Hepatocyte (in vitro differentiated cells): Measurements from ENCODE around the gene ST14. TPM values are rescaled to one million over a fixed set of nuclear protein-coding genes. Genes with fewer than 3 reads are reported as not detected.

Source experiments
- DNase-seq: peaks from one replicate; pipeline ENCODE4 v3.0.0-alpha.2; 2016; ENCODE audit warnings: low spot score
- H2AFZ ChIP-seq: fragments of 200-600 bp; sonication (generic); 2 replicates; pipeline ENCODE4 v1.6.0; 2016; ENCODE audit warnings: antibody characterized with exemption, mild to moderate bottlenecking
- H3K27ac ChIP-seq: fragments of 200-600 bp; sonication (generic); 2 replicates; pipeline ENCODE4 v1.5.1; 2016; ENCODE audit warnings: mild to moderate bottlenecking
- H3K27me3 ChIP-seq: fragments of 200-600 bp; sonication (generic); 2 replicates; pipeline ENCODE4 v1.6.1; 2016
- H3K36me3 ChIP-seq: fragments of 200-600 bp; sonication (generic); replicated peaks from 2 replicates; pipeline ENCODE4 v1.5.1; 2016; ENCODE audit warnings: low read depth; ENCODE audit not compliant: insufficient read depth
- H3K4me1 ChIP-seq: fragments of 200-600 bp; sonication (generic); 2 replicates; pipeline ENCODE4 v1.5.1; 2016; ENCODE audit warnings: mild to moderate bottlenecking, moderate library complexity; ENCODE audit not compliant: insufficient read depth
- H3K4me2 ChIP-seq: fragments of 200-600 bp; sonication (generic); 2 replicates; pipeline ENCODE4 v1.6.0; 2016
- H3K4me3 ChIP-seq: fragments of 200-600 bp; sonication (generic); 2 replicates; pipeline ENCODE4 v1.5.1; 2016; ENCODE audit warnings: mild to moderate bottlenecking
- H3K79me2 ChIP-seq: fragments of 200-600 bp; sonication (generic); 2 replicates; pipeline ENCODE4 v1.6.0; 2017; ENCODE audit warnings: mild to moderate bottlenecking
- H3K9me2 ChIP-seq: fragments of 200-600 bp; sonication (generic); replicated peaks from 2 replicates; pipeline ENCODE4 v1.6.0; 2017; ENCODE audit warnings: mild to moderate bottlenecking; ENCODE audit not compliant: insufficient read depth
- H3K9me3 ChIP-seq: fragments of 200-600 bp; sonication (generic); 2 replicates; pipeline ENCODE4 v1.5.1; 2016; ENCODE audit warnings: low read depth, mild to moderate bottlenecking
- H4K20me1 ChIP-seq: fragments of 200-600 bp; sonication (generic); 2 replicates; pipeline ENCODE4 v1.6.0; 2016; ENCODE audit warnings: mild to moderate bottlenecking; ENCODE audit not compliant: insufficient read depth, poor library complexity, severe bottlenecking
- EZH2 ChIP-seq: fragments of 200-600 bp; sonication (generic); IDR thresholded peaks from 2 replicates; pipeline ENCODE4 v1.6.1; 2016; ENCODE audit warnings: antibody characterized with exemption, mild to moderate bottlenecking, borderline replicate concordance
- EZH2phosphoT487 ChIP-seq: fragments of 200-600 bp; sonication (generic); IDR thresholded peaks from one replicate; pipeline ENCODE4 v1.6.1; 2018; ENCODE audit warnings: antibody characterized with exemption, mild to moderate bottlenecking, low read depth, moderate library complexity; ENCODE audit not compliant: unreplicated experiment, severe bottlenecking
- WGBS: methylation state at CpG from one replicate; pipeline ENCODE4 v1.1.6; 2016; ENCODE audit warnings: low lambda C conversion rate; ENCODE audit errors: missing lambda C conversion rate; 5-methylcytosine and 5-hydroxymethylcytosine counted together
- polyA plus RNA-seq: library from polyadenylated mRNA; unstranded; fragments of >200 nt; fragmentation: Nextera tagmentation; extraction: Ambion mirVana; gene quantifications from 2 replicates; pipeline ENCODE4 v1.2.1, GENCODE V29; 2016
- total RNA-seq: library from RNA; depleted of rRNA; stranded (reverse); fragments of >200 nt; gene quantifications from 2 replicates; pipeline ENCODE4 v1.2.3, GENCODE V29; 2014
- TF ChIP-seq, protein P1 (sequence below): fragments of 200-600 bp; sonication (generic); IDR thresholded peaks from 2 replicates; pipeline ENCODE4 v1.5.1; 2016; ENCODE audit warnings: antibody characterized with exemption, mild to moderate bottlenecking; ENCODE audit not compliant: poor library complexity

Gene ST14
- total and polyA plus RNA-seq, 2 experiments from 2014 or later = 85.2 to 93.3 TPM

DNA sequence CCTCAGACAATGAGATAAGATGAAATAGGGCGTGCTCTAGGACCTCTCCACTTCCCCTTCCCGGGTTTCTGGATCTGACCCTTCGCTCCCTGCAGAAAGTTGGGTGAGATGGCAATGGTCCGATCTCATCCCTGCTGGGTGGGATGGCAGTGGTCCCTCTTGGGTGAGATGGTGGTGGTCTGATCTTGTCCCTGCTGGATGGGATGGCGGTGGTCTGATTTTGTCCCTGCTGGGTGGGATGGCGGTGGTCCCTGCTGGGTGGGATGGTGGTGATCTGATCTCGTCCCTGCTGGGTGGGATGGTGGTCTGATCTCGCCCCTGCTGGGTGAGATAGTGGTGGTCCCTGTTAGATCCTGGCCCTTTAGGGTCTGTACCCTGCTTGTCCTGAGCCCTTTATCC lies 21.3 kb downstream of the ST14 start:
- Histone ChIP-seq H2AFZ (no peak overlapping the region), H3K4me1 (peaks cover 37% of the 10 kb centered on the region), H3K9me3 (no peaks in the 10 kb centered on the region), H4K20me1 (no peaks in the 10 kb centered on the region), H3K4me3 (no peak overlapping the region), H3K36me3 (no peaks in the 10 kb centered on the region), H3K79me2 (peaks cover 67% of the 10 kb centered on the region), H3K27ac (peak overlapping the region; percentile 89), H3K27me3 (no peaks in the 10 kb centered on the region), H3K4me2 (peak overlapping the region; percentile 64), H3K9me2 (no peaks in the 10 kb centered on the region)
- 78% methylated on average over 8 of the region's 8 CpGs for WGBS
- no peak for DNase-seq
- no peak for TF ChIP-seq EZH2
- TF ChIP-seq EZH2phosphoT487 = no peak
- TF ChIP-seq, protein P1, sequence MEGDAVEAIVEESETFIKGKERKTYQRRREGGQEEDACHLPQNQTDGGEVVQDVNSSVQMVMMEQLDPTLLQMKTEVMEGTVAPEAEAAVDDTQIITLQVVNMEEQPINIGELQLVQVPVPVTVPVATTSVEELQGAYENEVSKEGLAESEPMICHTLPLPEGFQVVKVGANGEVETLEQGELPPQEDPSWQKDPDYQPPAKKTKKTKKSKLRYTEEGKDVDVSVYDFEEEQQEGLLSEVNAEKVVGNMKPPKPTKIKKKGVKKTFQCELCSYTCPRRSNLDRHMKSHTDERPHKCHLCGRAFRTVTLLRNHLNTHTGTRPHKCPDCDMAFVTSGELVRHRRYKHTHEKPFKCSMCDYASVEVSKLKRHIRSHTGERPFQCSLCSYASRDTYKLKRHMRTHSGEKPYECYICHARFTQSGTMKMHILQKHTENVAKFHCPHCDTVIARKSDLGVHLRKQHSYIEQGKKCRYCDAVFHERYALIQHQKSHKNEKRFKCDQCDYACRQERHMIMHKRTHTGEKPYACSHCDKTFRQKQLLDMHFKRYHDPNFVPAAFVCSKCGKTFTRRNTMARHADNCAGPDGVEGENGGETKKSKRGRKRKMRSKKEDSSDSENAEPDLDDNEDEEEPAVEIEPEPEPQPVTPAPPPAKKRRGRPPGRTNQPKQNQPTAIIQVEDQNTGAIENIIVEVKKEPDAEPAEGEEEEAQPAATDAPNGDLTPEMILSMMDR = no peak

DNA sequence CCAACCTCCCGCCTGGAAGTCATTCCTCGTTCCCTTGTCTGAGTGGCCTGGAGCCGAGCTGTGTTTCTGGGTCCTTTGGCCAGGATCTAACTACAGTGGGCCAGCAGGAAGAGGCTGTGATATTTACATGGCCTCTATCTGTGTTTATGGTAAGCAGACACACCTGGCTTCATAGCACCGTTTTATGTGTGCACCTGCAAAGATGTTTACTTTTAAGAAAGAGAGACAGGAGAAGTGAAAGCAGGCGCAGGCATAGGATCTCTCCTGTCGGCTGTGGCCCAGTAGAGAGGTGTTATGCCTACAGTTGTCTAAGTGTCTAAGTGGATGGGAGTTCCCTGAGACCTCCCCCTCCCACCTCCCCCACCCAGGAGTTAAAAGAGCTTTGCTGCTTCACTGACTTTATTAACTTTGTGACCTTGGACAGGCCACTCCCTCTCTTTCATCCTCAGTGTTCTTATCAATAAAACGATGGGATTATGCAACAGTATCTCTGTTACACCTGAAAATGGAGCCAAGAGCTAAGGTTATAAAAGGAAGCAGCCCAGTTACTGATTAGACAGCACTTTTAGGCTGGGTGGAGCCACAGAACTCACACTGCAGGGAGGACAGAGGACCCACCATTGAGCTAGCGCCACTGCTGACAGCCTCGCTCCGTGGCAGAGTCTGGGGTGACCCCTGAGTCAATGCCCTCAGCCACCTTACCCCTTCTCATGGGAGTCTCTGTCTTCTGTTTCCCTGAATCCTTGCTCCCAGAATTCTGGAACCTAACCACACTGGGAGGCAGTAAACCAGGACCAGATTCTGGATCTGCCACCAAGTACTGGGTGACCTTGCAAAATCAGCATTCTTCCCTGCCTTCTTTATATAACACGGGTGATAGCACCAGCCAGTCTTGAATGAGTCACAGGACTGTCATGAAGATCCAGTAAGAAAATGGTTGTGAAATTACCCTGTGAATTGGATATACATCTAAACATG lies 22.0 kb downstream of the ST14 start:
- H3K27ac ChIP-seq = peak overlapping the region; percentile 89
- H3K36me3 ChIP-seq = no peaks in the 10 kb centered on the region
- peak overlapping the region; percentile 64 for H3K4me2 ChIP-seq
- WGBS = 36% methylated on average over 11 of the region's 11 CpGs
- H3K9me2 ChIP-seq = no peaks in the 10 kb centered on the region
- H3K4me1 ChIP-seq = peaks cover 37% of the 10 kb centered on the region
- no peaks in the 10 kb centered on the region for H4K20me1 ChIP-seq
- no peaks in the 10 kb centered on the region for H3K27me3 ChIP-seq
- H3K9me3 ChIP-seq = no peaks in the 10 kb centered on the region
- peak; percentile 84 for DNase-seq
- peaks cover 67% of the 10 kb centered on the region for H3K79me2 ChIP-seq
- H3K4me3 ChIP-seq = no peak overlapping the region
- H2AFZ ChIP-seq = no peak overlapping the region
- TF ChIP-seq EZH2phosphoT487 (no peak), EZH2 (no peak)
- TF ChIP-seq, protein P1 = no peak

DNA sequence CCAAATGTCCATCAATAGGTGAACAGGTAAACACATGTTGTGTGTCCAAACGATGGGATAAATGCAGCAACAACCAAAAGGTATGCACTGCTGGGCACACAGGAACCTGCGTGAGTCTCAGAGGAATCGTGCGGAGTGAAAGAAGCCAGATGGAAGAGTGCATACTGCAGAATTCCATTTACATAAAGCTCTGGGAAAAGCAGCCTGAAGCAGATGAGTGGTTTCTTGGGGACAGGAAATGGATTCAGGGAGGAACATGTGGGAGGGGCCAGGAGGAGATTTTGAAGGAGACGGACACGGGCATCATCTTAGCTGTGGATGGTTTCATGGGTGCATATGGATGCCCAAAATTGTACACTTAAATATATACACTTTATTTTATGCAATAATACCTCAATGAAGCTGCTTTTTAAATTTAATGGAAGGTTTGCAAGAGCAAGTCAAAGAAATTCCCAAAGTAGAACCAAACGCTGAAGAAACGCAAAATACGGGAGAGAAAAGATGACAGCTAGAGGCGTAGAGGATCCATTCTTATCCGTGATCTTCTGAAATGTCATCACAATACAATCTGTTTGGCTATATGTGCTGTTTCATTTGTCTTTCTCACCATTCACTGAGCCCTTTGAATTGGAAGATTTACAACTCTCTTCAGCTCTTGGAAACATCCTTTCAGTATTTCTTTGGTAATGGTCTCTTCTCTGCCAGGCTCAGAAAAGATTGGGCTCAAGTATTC lies 24.5 kb downstream of the ST14 start:
- no peak for DNase-seq
- Histone ChIP-seq H2AFZ (no peak overlapping the region), H4K20me1 (no peaks in the 10 kb centered on the region), H3K4me1 (peaks cover 26% of the 10 kb centered on the region), H3K9me2 (no peaks in the 10 kb centered on the region), H3K27ac (no peak overlapping the region), H3K36me3 (no peaks in the 10 kb centered on the region), H3K27me3 (no peaks in the 10 kb centered on the region), H3K79me2 (peaks cover 52% of the 10 kb centered on the region), H3K4me3 (no peak overlapping the region), H3K4me2 (no peak overlapping the region), H3K9me3 (no peaks in the 10 kb centered on the region)
- WGBS = 76% methylated on average over 11 of the region's 11 CpGs
- TF ChIP-seq, protein P1 = no peak
- TF ChIP-seq EZH2 (no peak), EZH2phosphoT487 (no peak)
